SK-N-SH treated with all-trans-retinoic acid at 6 μM for 48 hours (cell line): Measurements from ENCODE around the gene ZNF700.
A peak's percentile ranks its signal among the peaks of the same experiment; 100 is the strongest.

Experiments used
- ATAC-seq: fragments of 200-7000 bp; cut with Tn5 transposase; 3 replicates; pipeline ENCODE4 v1.9.1; 2020; ENCODE audit warnings: mild to moderate bottlenecking, moderate library complexity
- BACH2 ChIP-seq: fragments of 250-450 bp; sonication (Bioruptor Pico); IDR thresholded peaks from 2 replicates; pipeline ENCODE4 v1.9.0; 2021; ENCODE audit warnings: mild to moderate bottlenecking, borderline replicate concordance
- CREB5 ChIP-seq: fragments of 250-450 bp; sonication (Bioruptor Pico); IDR thresholded peaks from 2 replicates; pipeline ENCODE4 v1.5.1; 2020; ENCODE audit warnings: low read depth, mild to moderate bottlenecking, moderate library complexity
- ESRRG ChIP-seq: fragments of 250-450 bp; sonication (Bioruptor Pico); IDR thresholded peaks from 2 replicates; pipeline ENCODE4 v1.6.1; 2021; ENCODE audit warnings: mild to moderate bottlenecking
- ISL1 ChIP-seq: fragments of 250-450 bp; sonication (Bioruptor Pico); IDR thresholded peaks from 2 replicates; pipeline ENCODE4 v2.1.2; 2022; ENCODE audit warnings: mild to moderate bottlenecking, moderate library complexity
- OSR1 ChIP-seq: fragments of 250-450 bp; sonication (Bioruptor Pico); IDR thresholded peaks from 2 replicates; pipeline ENCODE4 v1.8.0; 2022; ENCODE audit warnings: moderate library complexity, mild to moderate bottlenecking, inconsistent platforms
- PATZ1 ChIP-seq: fragments of 250-450 bp; sonication (Bioruptor Pico); IDR thresholded peaks from 2 replicates; pipeline ENCODE4 v1.8.0; 2020; ENCODE audit warnings: mild to moderate bottlenecking, moderate library complexity, borderline replicate concordance
- POU6F1 ChIP-seq: fragments of 250-450 bp; sonication (Bioruptor Pico); IDR thresholded peaks from 2 replicates; pipeline ENCODE4 v1.8.0; 2021; ENCODE audit warnings: low read depth, mild to moderate bottlenecking, moderate library complexity, borderline replicate concordance
- PPARA ChIP-seq: fragments of 250-450 bp; sonication (Bioruptor Pico); IDR thresholded peaks from 2 replicates; pipeline ENCODE4 v1.5.0; 2020; ENCODE audit warnings: mild to moderate bottlenecking, borderline replicate concordance
- RARB ChIP-seq: fragments of 250-450 bp; sonication (Bioruptor Pico); IDR thresholded peaks from 2 replicates; pipeline ENCODE4 v1.8.0; 2021; ENCODE audit warnings: mild to moderate bottlenecking, moderate library complexity
- SNAI2 ChIP-seq: fragments of 250-450 bp; sonication (Bioruptor Pico); IDR thresholded peaks from 2 replicates; pipeline ENCODE4 v1.5.0; 2020; ENCODE audit warnings: mild to moderate bottlenecking, moderate library complexity
- TCF4 ChIP-seq: fragments of 250-450 bp; sonication (Bioruptor Pico); IDR thresholded peaks from 2 replicates; pipeline ENCODE4 v1.8.0; 2021; ENCODE audit warnings: mild to moderate bottlenecking, moderate library complexity, borderline replicate concordance
- TOX ChIP-seq: fragments of 250-450 bp; sonication (Bioruptor Pico); IDR thresholded peaks from 2 replicates; pipeline ENCODE4 v1.8.0; 2021; ENCODE audit warnings: mild to moderate bottlenecking, moderate library complexity, borderline replicate concordance
- ZC3H10 ChIP-seq: fragments of 250-450 bp; sonication (Bioruptor Pico); IDR thresholded peaks from 2 replicates; pipeline ENCODE4 v1.5.1; 2021; ENCODE audit warnings: mild to moderate bottlenecking, moderate library complexity
- ZFP3 ChIP-seq: fragments of 250-450 bp; sonication (Bioruptor Pico); IDR thresholded peaks from 2 replicates; pipeline ENCODE4 v1.5.0; 2020; ENCODE audit warnings: mild to moderate bottlenecking, moderate library complexity
- ZNF70 ChIP-seq: fragments of 450-650 bp; formaldehyde crosslinking; IDR thresholded peaks from 2 replicates; pipeline ENCODE4 v1.5.0; 2020; ENCODE audit warnings: mild to moderate bottlenecking, moderate library complexity
- ZNF8 ChIP-seq: fragments of 450-650 bp; formaldehyde crosslinking; IDR thresholded peaks from 2 replicates; pipeline ENCODE4 v1.5.0; 2020; ENCODE audit warnings: mild to moderate bottlenecking, moderate library complexity
- TF ChIP-seq, protein P1 (sequence below): fragments of 250-450 bp; sonication (Bioruptor Pico); IDR thresholded peaks from 2 replicates; pipeline ENCODE4 v1.5.1; 2021; ENCODE audit warnings: mild to moderate bottlenecking, moderate library complexity
- TF ChIP-seq, protein P2 (sequence below): fragments of 250-450 bp; sonication (Bioruptor Pico); IDR thresholded peaks from 2 replicates; pipeline ENCODE4 v1.5.0; 2020; ENCODE audit warnings: mild to moderate bottlenecking, moderate library complexity

The ZNF700 gene

DNA sequence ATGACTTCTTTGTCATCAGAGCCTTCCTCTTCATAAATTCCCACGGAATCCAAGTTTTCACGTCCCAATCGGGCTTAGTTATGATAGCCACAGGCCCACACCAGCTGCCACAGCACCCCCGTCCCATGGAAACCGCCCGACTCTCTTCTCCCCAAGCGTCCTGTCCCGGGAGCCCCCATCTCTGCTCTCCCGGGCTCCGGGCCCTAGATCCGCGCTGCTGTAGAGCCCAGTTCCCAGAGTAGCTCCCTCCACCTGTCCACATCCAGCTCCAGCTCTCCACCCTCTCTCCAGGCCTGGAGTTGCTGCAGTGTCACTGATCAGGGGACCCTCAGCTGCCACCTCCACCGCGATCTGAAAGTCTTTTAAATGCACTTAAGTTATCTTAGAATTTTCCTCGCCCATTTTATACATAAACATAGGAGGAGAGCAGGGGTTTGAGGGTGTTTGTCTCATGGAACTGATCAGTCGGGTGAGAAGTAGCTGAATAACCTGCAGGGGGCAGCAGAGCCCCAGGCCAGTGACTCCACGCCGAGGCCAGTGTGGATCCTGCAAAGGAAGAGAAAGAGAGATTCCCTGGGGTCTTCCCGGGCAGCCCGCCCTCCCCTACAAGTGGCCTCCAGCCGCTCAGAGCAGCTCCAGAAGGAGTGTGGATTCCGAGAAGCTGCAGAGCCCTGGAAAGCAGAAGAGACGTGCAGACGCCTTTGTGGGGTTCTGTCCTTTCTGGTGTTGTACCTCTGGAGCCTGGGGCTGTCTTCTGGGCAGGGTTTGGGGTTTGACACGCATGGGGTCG is 38.9 kb downstream of the ZNF700 start:
- ATAC-seq: peak; percentile 84
- TF ChIP-seq ZNF70: no peak
- no peak for TF ChIP-seq ISL1
- no peak for TF ChIP-seq PATZ1 (CRISPR knock-in tag)
- no peak for TF ChIP-seq BACH2
- TF ChIP-seq RARB (CRISPR knock-in tag): no peak
- TF ChIP-seq, protein P1, sequence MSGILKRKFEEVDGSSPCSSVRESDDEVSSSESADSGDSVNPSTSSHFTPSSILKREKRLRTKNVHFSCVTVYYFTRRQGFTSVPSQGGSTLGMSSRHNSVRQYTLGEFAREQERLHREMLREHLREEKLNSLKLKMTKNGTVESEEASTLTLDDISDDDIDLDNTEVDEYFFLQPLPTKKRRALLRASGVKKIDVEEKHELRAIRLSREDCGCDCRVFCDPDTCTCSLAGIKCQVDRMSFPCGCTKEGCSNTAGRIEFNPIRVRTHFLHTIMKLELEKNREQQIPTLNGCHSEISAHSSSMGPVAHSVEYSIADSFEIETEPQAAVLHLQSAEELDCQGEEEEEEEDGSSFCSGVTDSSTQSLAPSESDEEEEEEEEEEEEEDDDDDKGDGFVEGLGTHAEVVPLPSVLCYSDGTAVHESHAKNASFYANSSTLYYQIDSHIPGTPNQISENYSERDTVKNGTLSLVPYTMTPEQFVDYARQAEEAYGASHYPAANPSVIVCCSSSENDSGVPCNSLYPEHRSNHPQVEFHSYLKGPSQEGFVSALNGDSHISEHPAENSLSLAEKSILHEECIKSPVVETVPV (CRISPR knock-in tag): no peak
- TF ChIP-seq, protein P2, sequence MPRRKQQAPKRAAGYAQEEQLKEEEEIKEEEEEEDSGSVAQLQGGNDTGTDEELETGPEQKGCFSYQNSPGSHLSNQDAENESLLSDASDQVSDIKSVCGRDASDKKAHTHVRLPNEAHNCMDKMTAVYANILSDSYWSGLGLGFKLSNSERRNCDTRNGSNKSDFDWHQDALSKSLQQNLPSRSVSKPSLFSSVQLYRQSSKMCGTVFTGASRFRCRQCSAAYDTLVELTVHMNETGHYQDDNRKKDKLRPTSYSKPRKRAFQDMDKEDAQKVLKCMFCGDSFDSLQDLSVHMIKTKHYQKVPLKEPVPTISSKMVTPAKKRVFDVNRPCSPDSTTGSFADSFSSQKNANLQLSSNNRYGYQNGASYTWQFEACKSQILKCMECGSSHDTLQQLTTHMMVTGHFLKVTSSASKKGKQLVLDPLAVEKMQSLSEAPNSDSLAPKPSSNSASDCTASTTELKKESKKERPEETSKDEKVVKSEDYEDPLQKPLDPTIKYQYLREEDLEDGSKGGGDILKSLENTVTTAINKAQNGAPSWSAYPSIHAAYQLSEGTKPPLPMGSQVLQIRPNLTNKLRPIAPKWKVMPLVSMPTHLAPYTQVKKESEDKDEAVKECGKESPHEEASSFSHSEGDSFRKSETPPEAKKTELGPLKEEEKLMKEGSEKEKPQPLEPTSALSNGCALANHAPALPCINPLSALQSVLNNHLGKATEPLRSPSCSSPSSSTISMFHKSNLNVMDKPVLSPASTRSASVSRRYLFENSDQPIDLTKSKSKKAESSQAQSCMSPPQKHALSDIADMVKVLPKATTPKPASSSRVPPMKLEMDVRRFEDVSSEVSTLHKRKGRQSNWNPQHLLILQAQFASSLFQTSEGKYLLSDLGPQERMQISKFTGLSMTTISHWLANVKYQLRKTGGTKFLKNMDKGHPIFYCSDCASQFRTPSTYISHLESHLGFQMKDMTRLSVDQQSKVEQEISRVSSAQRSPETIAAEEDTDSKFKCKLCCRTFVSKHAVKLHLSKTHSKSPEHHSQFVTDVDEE (CRISPR knock-in tag): no peak
- TF ChIP-seq ZC3H10 (CRISPR knock-in tag): no peak
- no peak for TF ChIP-seq TCF4 (CRISPR knock-in tag)
- TF ChIP-seq PPARA (CRISPR knock-in tag): no peak
- TF ChIP-seq ZFP3 (CRISPR knock-in tag): no peak

DNA sequence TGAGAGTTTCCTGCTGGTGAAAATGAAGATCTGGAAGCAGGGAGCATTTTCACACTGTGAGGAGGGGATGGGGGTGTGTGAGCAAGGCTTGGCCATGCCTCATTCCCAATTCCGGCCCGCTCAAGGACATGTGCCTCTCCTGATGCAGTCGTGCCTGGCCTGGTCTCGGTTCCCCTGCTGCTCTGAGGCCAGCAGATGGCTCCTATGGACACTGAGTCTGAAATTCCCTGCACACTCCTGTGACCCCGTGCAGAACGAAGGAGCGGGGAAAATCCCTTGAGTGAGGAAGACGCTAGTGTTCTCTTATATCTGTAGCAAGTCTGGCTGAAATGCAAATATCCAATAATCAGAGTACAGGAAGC is 39.6 kb downstream of the ZNF700 start:
- no peak for TF ChIP-seq ZNF8
- TF ChIP-seq ESRRG: no peak
- TF ChIP-seq TCF4 (CRISPR knock-in tag): no peak
- TF ChIP-seq PPARA (CRISPR knock-in tag): no peak
- TF ChIP-seq ZNF70: no peak
- TF ChIP-seq TOX (CRISPR knock-in tag): no peak
- no peak for TF ChIP-seq OSR1 (CRISPR knock-in tag)
- TF ChIP-seq POU6F1 (CRISPR knock-in tag): no peak
- TF ChIP-seq, protein P1 (CRISPR knock-in tag): no peak
- TF ChIP-seq BACH2: no peak
- TF ChIP-seq CREB5 (CRISPR knock-in tag): no peak
- no peak for TF ChIP-seq SNAI2 (CRISPR knock-in tag)
- peak; percentile 78 for ATAC-seq
